Left ventricle myocardium inferior (tissue), 1 donor: ENCODE measurements around the gene SPECC1L. TPM values are rescaled to one million over a fixed set of nuclear protein-coding genes. Genes with fewer than 3 reads are reported as not detected.

Experiments used
- DNase-seq: peaks from one replicate; pipeline ENCODE4 v3.0.0-alpha.2; 2020
- H3K27ac ChIP-seq: fragments of 200-600 bp; replicated peaks from 2 replicates; pipeline ENCODE4 v1.8.0; 2021
- H3K27me3 ChIP-seq: fragments of 200-600 bp; 2 replicates; pipeline ENCODE4 v1.8.0; 2021; ENCODE audit warnings: low read depth
- H3K36me3 ChIP-seq: fragments of 200-600 bp; 2 replicates; pipeline ENCODE4 v1.8.0; 2021
- H3K4me1 ChIP-seq: fragments of 200-600 bp; 2 replicates; pipeline ENCODE4 v1.8.0; 2021
- H3K4me3 ChIP-seq: fragments of 200-600 bp; 2 replicates; pipeline ENCODE4 v1.8.0; 2021; ENCODE audit warnings: mild to moderate bottlenecking, moderate library complexity
- H3K9me3 ChIP-seq: fragments of 200-600 bp; replicated peaks from 2 replicates; pipeline ENCODE4 v1.8.0; 2021
- CTCF ChIP-seq: fragments of 200-600 bp; IDR thresholded peaks from 2 replicates; pipeline ENCODE4 v1.8.0; 2021; ENCODE audit warnings: antibody characterized with exemption, mild to moderate bottlenecking, borderline replicate concordance
- intact Hi-C: fragments of 100-400 bp; cut with micrococcal nuclease; formaldehyde crosslinking; loops from one replicate; pipeline ENCODE4 v1.11.0; 2022
- total RNA-seq: library from RNA; stranded (reverse); fragmentation: NEBNext Ultra II Directional; extraction: Animal tissue kit (Norgen Biotek cat#: 25700); gene quantifications from one replicate; pipeline ENCODE4 v1.2.1, GENCODE V29; 2021
- donor health status: DM: no; HTN: yes; CAD: no; lungs with severe emphysema.

Gene SPECC1L
- total RNA-seq, 1 donor from 2014 or later: 51.9 TPM

DNA sequence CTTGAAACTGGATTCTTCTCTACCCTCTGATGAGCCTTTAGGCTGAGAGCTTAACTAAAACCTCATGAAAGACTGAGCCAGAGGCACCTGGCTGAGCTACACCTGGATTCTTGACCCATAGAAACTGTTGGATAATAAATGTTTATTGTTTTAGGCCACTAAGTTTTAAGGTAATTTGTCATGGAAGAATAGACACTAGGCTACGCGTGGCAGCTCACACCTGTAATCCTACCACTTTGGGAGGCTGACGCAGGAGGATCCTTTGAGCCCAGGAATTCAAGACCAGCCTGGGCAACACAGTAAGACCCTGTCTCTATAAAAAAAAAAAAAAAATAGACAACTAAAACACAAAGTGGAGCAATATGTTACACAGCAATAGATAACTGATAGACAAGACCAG is 195.3 kb downstream of the SPECC1L start:
- Histone ChIP-seq H3K27me3 (no peaks in the 10 kb centered on the region), H3K4me1 (peaks cover 43% of the 10 kb centered on the region), H3K4me3 (no peak overlapping the region), H3K27ac (peak overlapping the region; percentile 83), H3K9me3 (no peaks in the 10 kb centered on the region), H3K36me3 (no peaks in the 10 kb centered on the region)
- TF ChIP-seq CTCF: no peak
- intact Hi-C loops: no loop called here
- no peak for DNase-seq

- peak; percentile 36 for DNase-seq
- no peak for TF ChIP-seq CTCF
- H3K27me3 ChIP-seq: no peaks in the 10 kb centered on the region
- peak overlapping the region; percentile 27 for H3K4me3 ChIP-seq
- H3K9me3 ChIP-seq: no peaks in the 10 kb centered on the region
- peak overlapping the region; percentile 83 for H3K27ac ChIP-seq
- intact Hi-C loops: no loop called here
- H3K36me3 ChIP-seq: no peaks in the 10 kb centered on the region
- H3K4me1 ChIP-seq: peaks cover 44% of the 10 kb centered on the region
Measured at GRCh38 chr22:24466716-24467328, 196.2 kb downstream of the SPECC1L start.

DNA sequence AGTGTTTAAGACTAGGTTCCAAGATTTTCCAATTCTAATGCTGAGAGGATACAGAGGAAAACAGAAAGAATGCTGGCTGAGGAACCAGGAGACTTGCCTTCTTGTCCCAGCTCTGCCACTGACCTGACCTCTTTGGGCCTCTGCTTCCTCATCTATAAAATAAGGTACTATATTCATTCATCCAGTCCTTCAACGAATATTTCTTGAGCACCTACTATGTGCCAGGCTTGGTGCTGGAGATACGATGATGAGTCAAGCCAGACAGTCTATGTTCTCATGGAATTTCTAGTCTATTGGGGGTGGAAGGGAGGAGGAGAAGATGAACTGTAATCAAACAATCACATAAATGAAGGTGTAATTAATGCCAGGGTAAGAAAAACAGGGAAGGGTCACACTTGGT is 196.7 kb downstream of the SPECC1L start:
- Histone ChIP-seq H3K27ac (peak overlapping the region; percentile 83), H3K4me1 (peaks cover 49% of the 10 kb centered on the region)
- intact Hi-C loops: no loop called here

More for the DNA sequence above, 196.7 kb downstream of the SPECC1L start:
- Histone ChIP-seq H3K27me3 (no peaks in the 10 kb centered on the region), H3K4me3 (peak overlapping the region; percentile 27), H3K36me3 (no peaks in the 10 kb centered on the region), H3K9me3 (no peaks in the 10 kb centered on the region)
- no peak for TF ChIP-seq CTCF
- DNase-seq: no peak

Other genes starting within 250 kb of the SPECC1L start
- 3.2 TPM for gene SUSD2, start 89.3 kb upstream of the SPECC1L start, total RNA-seq
- gene GGT5, start 25.7 kb upstream of the SPECC1L start, total RNA-seq: 21.1 TPM
- 3.6 TPM for gene ADORA2A, start 156.8 kb downstream of the SPECC1L start, total RNA-seq
- gene UPB1, start 224.5 kb downstream of the SPECC1L start, total RNA-seq: 1.1 TPM